Neural cell (in vitro differentiated cells): ENCODE results near the gene RWDD4. TPM values are rescaled to one million over a fixed set of nuclear protein-coding genes. Genes with fewer than 3 reads are reported as not detected.
A peak's percentile ranks its signal among the peaks of the same experiment; 100 is the strongest.

Experiments used
- H2AFZ ChIP-seq: fragments of 200-600, 300-800 bp; sonication (generic), shearing (Covaris generic); 2 replicates; pipeline ENCODE4 v1.6.0; 2014; ENCODE audit warnings: low read depth, mild to moderate bottlenecking, antibody characterized with exemption, low read length, moderate library complexity
- H3F3A ChIP-seq: fragments of 200-600 bp; shearing (Covaris generic); 2 replicates; pipeline ENCODE4 v1.6.1; 2016; ENCODE audit warnings: mild to moderate bottlenecking, moderate library complexity, mixed read lengths, antibody characterized with exemption, low read length; ENCODE audit not compliant: insufficient read depth, poor library complexity, severe bottlenecking
- H3K27ac ChIP-seq: fragments of 200-600, 300-800 bp; sonication (generic), shearing (Covaris generic); 2 replicates; pipeline ENCODE4 v1.5.1; 2014; ENCODE audit warnings: mild to moderate bottlenecking, low read length, moderate library complexity
- H3K27me3 ChIP-seq: fragments of 300-800, 200-600 bp; sonication (generic), shearing (Covaris generic); 2 replicates; pipeline ENCODE4 v1.6.0; 2014; ENCODE audit warnings: mild to moderate bottlenecking, low read depth, low read length, moderate library complexity; ENCODE audit not compliant: insufficient read depth
- H3K36me3 ChIP-seq: fragments of 300-800, 200-600 bp; sonication (generic), shearing (Covaris generic); 2 replicates; pipeline ENCODE4 v1.5.1; 2014; ENCODE audit warnings: mild to moderate bottlenecking, antibody characterized with exemption, low read length, moderate library complexity; ENCODE audit not compliant: insufficient read depth
- H3K4me2 ChIP-seq: fragments of 300-800, 200-600 bp; sonication (generic), shearing (Covaris generic); 2 replicates; pipeline ENCODE4 v1.6.0; 2014; ENCODE audit warnings: mild to moderate bottlenecking, low read length
- H3K4me3 ChIP-seq: fragments of 300-800, 200-600 bp; sonication (generic), shearing (Covaris generic); 2 replicates; pipeline ENCODE4 v1.5.1; 2014; ENCODE audit warnings: mild to moderate bottlenecking, low read length, moderate library complexity
- H3K79me2 ChIP-seq: fragments of 200-600 bp; shearing (Covaris generic); replicated peaks from 2 replicates; pipeline ENCODE4 v1.6.0; 2014; ENCODE audit warnings: mild to moderate bottlenecking, low read length, moderate library complexity; ENCODE audit not compliant: insufficient read depth
- H3K9ac ChIP-seq: fragments of 300-800, 200-600 bp; sonication (generic), shearing (Covaris generic); 2 replicates; pipeline ENCODE4 v1.6.1; 2016; ENCODE audit warnings: mild to moderate bottlenecking, low read length, mixed read lengths
- H3K9me2 ChIP-seq: fragments of 200-600 bp; shearing (Covaris generic); 2 replicates; pipeline ENCODE4 v1.6.1; 2016; ENCODE audit warnings: mild to moderate bottlenecking, low read length, mixed read lengths; ENCODE audit not compliant: insufficient read depth
- H3K9me3 ChIP-seq: fragments of 200-600, 300-800 bp; sonication (generic), shearing (Covaris generic); 2 replicates; pipeline ENCODE4 v1.6.1; 2016; ENCODE audit warnings: mild to moderate bottlenecking, mixed run types, low read length, moderate library complexity, mixed read lengths
- H4K20me1 ChIP-seq: fragments of 200-600 bp; shearing (Covaris generic); 2 replicates; pipeline ENCODE4 v1.6.1; 2016; ENCODE audit warnings: mild to moderate bottlenecking, mixed run types; ENCODE audit not compliant: insufficient read depth
- CTCF ChIP-seq: fragments of 450-650 bp; IDR thresholded peaks from 2 replicates; pipeline ENCODE4 v1.5.1; 2014; ENCODE audit warnings: antibody characterized with exemption, mild to moderate bottlenecking, moderate library complexity; ENCODE audit not compliant: poor library complexity, severe bottlenecking
- EP300 ChIP-seq: fragments of 450-650 bp; conservative IDR thresholded peaks from 2 replicates; pipeline ENCODE4 v1.6.1; 2014; ENCODE audit warnings: antibody characterized with exemption, mild to moderate bottlenecking, moderate library complexity; ENCODE audit not compliant: poor library complexity, severe bottlenecking
- EZH2 ChIP-seq: fragments of 200-600, 300-800 bp; shearing (Covaris generic), sonication (generic); IDR thresholded peaks from 2 replicates; pipeline ENCODE4 v1.6.1; 2014; ENCODE audit warnings: antibody characterized with exemption, low read length, borderline replicate concordance, mild to moderate bottlenecking; ENCODE audit not compliant: insufficient read depth, poor library complexity, severe bottlenecking
- MXI1 ChIP-seq: fragments of 450-650 bp; conservative IDR thresholded peaks from 2 replicates; pipeline ENCODE4 v1.6.1; 2014; ENCODE audit warnings: antibody characterized with exemption, mild to moderate bottlenecking; ENCODE audit not compliant: poor library complexity, severe bottlenecking
- POLR2AphosphoS5 ChIP-seq: IDR thresholded peaks from 2 replicates; pipeline ENCODE4 v1.6.1; 2012
- RAD21 ChIP-seq: fragments of 450-650 bp; conservative IDR thresholded peaks from 2 replicates; pipeline ENCODE4 v1.6.1; 2014; ENCODE audit warnings: antibody characterized with exemption, mild to moderate bottlenecking, moderate library complexity
- REST ChIP-seq: IDR thresholded peaks from 2 replicates; pipeline ENCODE4 v1.6.1; 2012; ENCODE audit warnings: borderline replicate concordance
- SMC3 ChIP-seq: fragments of 450-650 bp; conservative IDR thresholded peaks from 2 replicates; pipeline ENCODE4 v1.6.1; 2014; ENCODE audit warnings: antibody characterized with exemption, mild to moderate bottlenecking, moderate library complexity; ENCODE audit not compliant: poor library complexity
- TAF1 ChIP-seq: IDR thresholded peaks from 2 replicates; pipeline ENCODE4 v1.6.1; 2012; ENCODE audit warnings: low read depth
- polyA minus RNA-seq: library from RNA; depleted of rRNA, polyadenylated mRNA; stranded (reverse); fragments of >200 nt; gene quantifications from 2 replicates; pipeline ENCODE4 v1.2.3, GENCODE V29; 2014
- polyA plus RNA-seq: library from polyadenylated mRNA; depleted of rRNA; stranded (reverse); fragments of >200 nt; gene quantifications from 2 replicates; pipeline ENCODE4 v1.2.3, GENCODE V29; 2014

The RWDD4 gene
- 61.1 and 68.2 TPM in 2 replicates for polyA plus RNA-seq
- polyA minus RNA-seq: 38.2 and 80.9 TPM in 2 replicates

GRCh38 chr4:183659029-183659871 lies at the start of gene RWDD4, which contains the start of gene TRAPPC11:
Gene RWDD4 (minus strand): TSS chr4:183659185. CDS start chr4:183658952, 233 bp downstream.
Gene TRAPPC11 (plus strand): TSS chr4:183659293. CDS start chr4:183663868, 4,575 bp downstream.
- H3F3A ChIP-seq: no peaks in the 10 kb centered on the region
- TF ChIP-seq SMC3 (peak; percentile 52), EZH2 (no peak), TAF1 (peak; percentile 80), MXI1 (no peak), RAD21 (peak; percentile 59), POLR2AphosphoS5 (peak; percentile 91), CTCF (peak; percentile 67), EP300 (peak; percentile 41), REST (peak; percentile 66)
- peak within 1 kb of the TSS; percentile 75 for H3K4me3 ChIP-seq
- H3K27ac ChIP-seq: peak within 1 kb of the TSS; percentile 90
- no peaks in the 10 kb centered on the region for H3K9me3 ChIP-seq
- no peaks in the 10 kb centered on the region for H3K36me3 ChIP-seq
- peak within 1 kb of the TSS; percentile 71 for H2AFZ ChIP-seq
- H3K9me2 ChIP-seq: no peaks in the 10 kb centered on the region
- H4K20me1 ChIP-seq: no peaks in the 10 kb centered on the region
- peaks cover 55% of the 10 kb centered on the region for H3K79me2 ChIP-seq
- no peaks in the 10 kb centered on the region for H3K27me3 ChIP-seq
- peak within 1 kb of the TSS; percentile 91 for H3K9ac ChIP-seq
- H3K4me2 ChIP-seq: peak within 1 kb of the TSS; percentile 81

GRCh38 chr4:183702492-183702891 lies 43.5 kb upstream of the RWDD4 start:
- H3K36me3 ChIP-seq: peaks cover 19% of the 10 kb centered on the region

More at GRCh38 chr4:183702492-183702891, 43.5 kb upstream of the RWDD4 start:
- no peak overlapping the region for H3K27ac ChIP-seq
- no peaks in the 10 kb centered on the region for H3K9me3 ChIP-seq
- H3K27me3 ChIP-seq: no peaks in the 10 kb centered on the region
- H3K79me2 ChIP-seq: no peaks in the 10 kb centered on the region
- H3K9me2 ChIP-seq: no peaks in the 10 kb centered on the region
- H3F3A ChIP-seq: no peaks in the 10 kb centered on the region
- no peak overlapping the region for H3K9ac ChIP-seq
- H3K4me2 ChIP-seq: no peak overlapping the region
- H3K4me3 ChIP-seq: no peak overlapping the region
- H2AFZ ChIP-seq: no peak overlapping the region
- H4K20me1 ChIP-seq: no peaks in the 10 kb centered on the region
- TF ChIP-seq SMC3 (no peak), CTCF (no peak), TAF1 (no peak), MXI1 (no peak), REST (no peak), EP300 (no peak), RAD21 (no peak), POLR2AphosphoS5 (no peak), EZH2 (no peak)
